ENCODE results near the gene TRAF2. TPM values are rescaled to one million over a fixed set of nuclear protein-coding genes. Genes with fewer than 3 reads are reported as not detected.

TRAF2 gene
- total and polyA plus RNA-seq, 2 donors (not counting 3 experiments of a cell fraction or from before 2014, with no cell fraction given): 10.9 to 23.1 TPM

GRCh38 chr9:136955202-136955942 is 69.1 kb downstream of the TRAF2 start:
- Histone ChIP-seq H3K27me3 (ENCODE audit: control insufficient read depth in 2 of 2, insufficient read depth in 2 of 2, low read length in 2 of 2) (no peaks in the 10 kb centered on the region), H3K79me2 (ENCODE audit: control insufficient read depth, insufficient read depth, low read length) (no peaks in the 10 kb centered on the region), H3K27ac (ENCODE audit: insufficient read depth, low read depth, low read length) (no peak overlapping the region), H3K9me1 (replicated peaks; ENCODE audit: control insufficient read depth, extremely low read depth, insufficient read depth, low read length) (no peaks in the 10 kb centered on the region), H3K4me2 (ENCODE audit: insufficient read depth, low read length) (no peak overlapping the region), H3K4me1 (ENCODE audit: control insufficient read depth, extremely low read depth, insufficient read depth, low read length) (peaks cover 1% of the 10 kb centered on the region), H4K20me1 (replicated peaks; ENCODE audit: control insufficient read depth, extremely low read depth, insufficient read depth, low read length) (no peaks in the 10 kb centered on the region), H3K9me3 (replicated peaks; ENCODE audit: control insufficient read depth, insufficient read depth, low read length) (no peaks in the 10 kb centered on the region), H2AFZ (ENCODE audit: low read depth, low read length) (no peak overlapping the region), H3K36me3 (ENCODE audit: control insufficient read depth in 2 of 2, extremely low read depth in 1 of 2, insufficient read depth in 2 of 2, low read length in 2 of 2) (no peaks in the 10 kb centered on the region), H3K4me3 (replicated peaks in 1 of 3; ENCODE audit: insufficient read depth in 1 of 3, low read depth in 1 of 3, low read length in 3 of 3) (no peak overlapping the region), H3K9ac (replicated peaks; ENCODE audit: extremely low read depth, insufficient read depth, low read length) (no peak overlapping the region)
- no TSS peak for BruUV-seq (replicated peaks)
- CTCF ChIA-PET: interaction anchor here (1.1 kb wide), 1 partner anchor 42 kb away, joined by 3 read pairs; no protein-coding TSS in a partner anchor
- intact Hi-C loops (cut with micrococcal nuclease) (no loop called here), dilution Hi-C loops (cut with MboI; ENCODE audit: extremely low pct_ligation_motif_present, low sequenced_read_pairs) (no loop called here)
- no peak for DNase-seq (ENCODE audit: low read depth, low spot score)
- FAIRE-seq: no peak
- POLR2A ChIA-PET: no interaction called here
- no peak for TF ChIP-seq JUN (IDR thresholded peaks at IDR 0.05; ENCODE audit: borderline replicate concordance, insufficient read depth, insufficient read length, low read depth)
- no peak for TF ChIP-seq GATA2 (IDR thresholded peaks at IDR 0.05; ENCODE audit: insufficient read depth, insufficient read length, low read depth, low read length)
- no peak for TF ChIP-seq MAX (IDR thresholded peaks at IDR 0.05; ENCODE audit: insufficient read depth, insufficient read length)
- no peak for TF ChIP-seq POLR2AphosphoS5 (IDR thresholded peaks at IDR 0.05; ENCODE audit: insufficient read depth, low read depth, low read length)
- no peak for TF ChIP-seq FOS (IDR thresholded peaks at IDR 0.05; ENCODE audit: borderline replicate concordance, insufficient read depth, low read length)
- TF ChIP-seq MYC (IDR thresholded peaks at IDR 0.05; ENCODE audit: low read depth, low read length): no peak
- no peak for TF ChIP-seq POLR2A (IDR thresholded peaks at IDR 0.05; ENCODE audit: low read depth, low read length)
- TF ChIP-seq, protein P1, sequence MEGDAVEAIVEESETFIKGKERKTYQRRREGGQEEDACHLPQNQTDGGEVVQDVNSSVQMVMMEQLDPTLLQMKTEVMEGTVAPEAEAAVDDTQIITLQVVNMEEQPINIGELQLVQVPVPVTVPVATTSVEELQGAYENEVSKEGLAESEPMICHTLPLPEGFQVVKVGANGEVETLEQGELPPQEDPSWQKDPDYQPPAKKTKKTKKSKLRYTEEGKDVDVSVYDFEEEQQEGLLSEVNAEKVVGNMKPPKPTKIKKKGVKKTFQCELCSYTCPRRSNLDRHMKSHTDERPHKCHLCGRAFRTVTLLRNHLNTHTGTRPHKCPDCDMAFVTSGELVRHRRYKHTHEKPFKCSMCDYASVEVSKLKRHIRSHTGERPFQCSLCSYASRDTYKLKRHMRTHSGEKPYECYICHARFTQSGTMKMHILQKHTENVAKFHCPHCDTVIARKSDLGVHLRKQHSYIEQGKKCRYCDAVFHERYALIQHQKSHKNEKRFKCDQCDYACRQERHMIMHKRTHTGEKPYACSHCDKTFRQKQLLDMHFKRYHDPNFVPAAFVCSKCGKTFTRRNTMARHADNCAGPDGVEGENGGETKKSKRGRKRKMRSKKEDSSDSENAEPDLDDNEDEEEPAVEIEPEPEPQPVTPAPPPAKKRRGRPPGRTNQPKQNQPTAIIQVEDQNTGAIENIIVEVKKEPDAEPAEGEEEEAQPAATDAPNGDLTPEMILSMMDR (IDR thresholded peaks at IDR 0.05; ENCODE audit: extremely low read depth in 1 of 2, insufficient read depth in 1 of 2, low read depth in 1 of 2, low read length in 2 of 2): no peak
- TF ChIP-seq EZH2 (IDR thresholded peaks at IDR 0.05; ENCODE audit: borderline replicate concordance, low read depth, low read length, severe bottlenecking): no peak
